GM12878 (cell line): ENCODE results near the gene AGPAT4.

Experiments used
- BACH1 ChIP-seq: fragments of 450-650 bp; IDR thresholded peaks from 2 replicates; pipeline ENCODE4 v1.6.1; 2017; ENCODE audit warnings: mild to moderate bottlenecking, borderline replicate concordance
- CREB1 ChIP-seq: IDR thresholded peaks from 2 replicates; pipeline ENCODE4 v1.6.1; 2012; ENCODE audit warnings: low read depth, mild to moderate bottlenecking, inconsistent platforms
- EZH2 ChIP-seq: IDR thresholded peaks from 2 replicates; pipeline ENCODE4 v1.6.1; 2012; ENCODE audit warnings: low read depth, mild to moderate bottlenecking, control low read depth, inconsistent platforms, low read length, borderline replicate concordance; ENCODE audit not compliant: control insufficient read depth
- FOXK2 ChIP-seq: fragments of 450-650 bp; IDR thresholded peaks from 2 replicates; pipeline ENCODE4 v1.6.1; 2017; ENCODE audit warnings: mild to moderate bottlenecking, moderate library complexity
- HDAC2 ChIP-seq: fragments of 200-600 bp; sonication (generic); IDR thresholded peaks from 2 replicates; pipeline ENCODE4 v1.6.1; 2017
- KAT2A ChIP-seq: conservative IDR thresholded peaks from 2 replicates; pipeline ENCODE4 v1.6.1; 2011; ENCODE audit warnings: low read depth, low read length; ENCODE audit not compliant: control insufficient read depth
- KDM1A ChIP-seq: fragments of 200-600 bp; sonication (generic); IDR thresholded peaks from 2 replicates; pipeline ENCODE4 v1.6.1; 2016; ENCODE audit warnings: borderline replicate concordance
- MTA2 ChIP-seq: fragments of 450-650 bp; IDR thresholded peaks from 2 replicates; pipeline ENCODE4 v1.6.1; 2016; ENCODE audit warnings: low read depth, mild to moderate bottlenecking, moderate library complexity
- NR2C2 ChIP-seq: IDR thresholded peaks from 2 replicates; pipeline ENCODE4 v1.6.1; 2011; ENCODE audit warnings: borderline replicate concordance, low read depth; ENCODE audit not compliant: control insufficient read depth, insufficient read length
- RELA ChIP-seq: fragments of 450-650 bp; IDR thresholded peaks from 2 replicates; pipeline ENCODE4 v1.8.0; 2014; ENCODE audit warnings: borderline replicate concordance; ENCODE audit not compliant: partially characterized antibody
- TCF7 ChIP-seq: IDR thresholded peaks from 2 replicates; pipeline ENCODE4 v1.6.1; 2014; ENCODE audit warnings: antibody characterized with exemption, borderline replicate concordance
- TF ChIP-seq, protein P1 (sequence below): IDR thresholded peaks from 2 replicates; pipeline ENCODE4 v1.6.1; 2011; ENCODE audit warnings: low read depth, low read length, improper control_type of control experiment, borderline replicate concordance
- TF ChIP-seq, protein P2 (sequence below), 3 experiments: IDR thresholded peaks in 2 of 3; conservative IDR thresholded peaks in 1 of 3; 2 replicates each; pipeline ENCODE4 v1.5.1; 2011; ENCODE audit warnings: low read depth in 3 of 3, low read length in 3 of 3, mild to moderate bottlenecking in 3 of 3, control low read depth in 2 of 3, moderate library complexity in 2 of 3, inconsistent platforms in 1 of 3, mixed read lengths in 1 of 3; ENCODE audit not compliant: control insufficient read depth in 2 of 3, insufficient read depth in 1 of 3; ENCODE audit errors: extremely low read depth in 1 of 3

DNA sequence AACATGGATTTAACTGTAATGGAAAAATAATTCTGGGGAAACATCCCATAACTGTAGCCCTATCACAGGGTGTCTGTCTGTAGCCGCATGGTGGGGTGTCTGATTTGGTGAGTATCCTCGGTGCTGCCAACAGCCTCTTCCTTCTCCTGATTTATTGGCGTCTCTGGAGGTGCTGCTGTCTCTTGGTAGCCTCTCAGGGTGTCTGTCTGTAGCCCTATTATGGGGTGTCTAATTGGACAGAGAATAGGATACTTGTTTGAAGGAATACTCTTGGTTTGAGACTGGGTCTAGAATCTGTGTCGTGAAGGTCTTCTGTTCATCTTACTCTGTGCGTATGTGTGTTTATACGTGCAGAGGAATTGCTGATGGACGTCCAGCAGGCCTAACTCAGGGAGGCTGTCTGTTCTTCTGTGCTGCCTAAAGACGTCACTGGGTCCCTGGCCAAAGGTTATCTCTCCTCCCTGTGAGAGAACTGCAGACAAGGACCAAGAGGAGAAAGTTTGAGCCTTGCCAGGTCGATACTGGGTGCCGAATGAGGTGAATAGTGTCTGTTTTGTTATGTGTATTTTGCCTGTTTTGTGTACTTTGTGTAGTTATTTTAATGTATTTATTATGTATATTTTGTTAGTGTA is 18.9 kb upstream of the AGPAT4 start:
- no peak for TF ChIP-seq KDM1A
- TF ChIP-seq FOXK2 = no peak
- no peak for TF ChIP-seq KAT2A
- no peak for TF ChIP-seq CREB1
- no peak for TF ChIP-seq EZH2
- TF ChIP-seq TCF7 = no peak
- TF ChIP-seq, protein P1, sequence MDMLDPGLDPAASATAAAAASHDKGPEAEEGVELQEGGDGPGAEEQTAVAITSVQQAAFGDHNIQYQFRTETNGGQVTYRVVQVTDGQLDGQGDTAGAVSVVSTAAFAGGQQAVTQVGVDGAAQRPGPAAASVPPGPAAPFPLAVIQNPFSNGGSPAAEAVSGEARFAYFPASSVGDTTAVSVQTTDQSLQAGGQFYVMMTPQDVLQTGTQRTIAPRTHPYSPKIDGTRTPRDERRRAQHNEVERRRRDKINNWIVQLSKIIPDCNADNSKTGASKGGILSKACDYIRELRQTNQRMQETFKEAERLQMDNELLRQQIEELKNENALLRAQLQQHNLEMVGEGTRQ = no peak
- TF ChIP-seq, protein P2, sequence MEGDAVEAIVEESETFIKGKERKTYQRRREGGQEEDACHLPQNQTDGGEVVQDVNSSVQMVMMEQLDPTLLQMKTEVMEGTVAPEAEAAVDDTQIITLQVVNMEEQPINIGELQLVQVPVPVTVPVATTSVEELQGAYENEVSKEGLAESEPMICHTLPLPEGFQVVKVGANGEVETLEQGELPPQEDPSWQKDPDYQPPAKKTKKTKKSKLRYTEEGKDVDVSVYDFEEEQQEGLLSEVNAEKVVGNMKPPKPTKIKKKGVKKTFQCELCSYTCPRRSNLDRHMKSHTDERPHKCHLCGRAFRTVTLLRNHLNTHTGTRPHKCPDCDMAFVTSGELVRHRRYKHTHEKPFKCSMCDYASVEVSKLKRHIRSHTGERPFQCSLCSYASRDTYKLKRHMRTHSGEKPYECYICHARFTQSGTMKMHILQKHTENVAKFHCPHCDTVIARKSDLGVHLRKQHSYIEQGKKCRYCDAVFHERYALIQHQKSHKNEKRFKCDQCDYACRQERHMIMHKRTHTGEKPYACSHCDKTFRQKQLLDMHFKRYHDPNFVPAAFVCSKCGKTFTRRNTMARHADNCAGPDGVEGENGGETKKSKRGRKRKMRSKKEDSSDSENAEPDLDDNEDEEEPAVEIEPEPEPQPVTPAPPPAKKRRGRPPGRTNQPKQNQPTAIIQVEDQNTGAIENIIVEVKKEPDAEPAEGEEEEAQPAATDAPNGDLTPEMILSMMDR (IDR thresholded peaks at IDR 0.05 in 2 of 3, conservative IDR thresholded peaks at IDR 0.05 in 1 of 3; ENCODE audit: control insufficient read depth in 2 of 3, extremely low read depth in 1 of 3, insufficient read depth in 1 of 3, low read depth in 3 of 3, low read length in 3 of 3) = no peak
- no peak for TF ChIP-seq MTA2
- no peak for TF ChIP-seq RELA
- TF ChIP-seq NR2C2 = no peak
- no peak for TF ChIP-seq BACH1
- TF ChIP-seq HDAC2 = no peak
